Left renal cortex interstitium (tissue), 4 donors: ENCODE results near the gene GRIK1. TPM values are rescaled to one million over a fixed set of nuclear protein-coding genes. Genes with fewer than 3 reads are reported as not detected.
"Not testable (repeated sequence)": the region's sequence is repeated elsewhere in the genome, so short reads cannot be mapped to it uniquely, and the experiment has no call there.

ENCODE experiments used
- DNase-seq, 4 donors: peaks; one replicate each; pipeline ENCODE4 v3.0.0-alpha.2; 2013; ENCODE audit warnings: low read depth in 4 of 4, low spot score in 2 of 4, missing footprints in 1 of 4
- polyA plus RNA-seq, 4 donors: library from polyadenylated mRNA; unstranded; fragments of 120-200 nt; gene quantifications; one replicate each; pipeline ENCODE4 v1.2.1, GENCODE V29; 2013; ENCODE audit not compliant: insufficient read length in 4 of 4

The GRIK1 gene
- polyA plus RNA-seq, result 1 to 10 TPM; 1.4 to 1.9 (median 1.5) TPM

DNA sequence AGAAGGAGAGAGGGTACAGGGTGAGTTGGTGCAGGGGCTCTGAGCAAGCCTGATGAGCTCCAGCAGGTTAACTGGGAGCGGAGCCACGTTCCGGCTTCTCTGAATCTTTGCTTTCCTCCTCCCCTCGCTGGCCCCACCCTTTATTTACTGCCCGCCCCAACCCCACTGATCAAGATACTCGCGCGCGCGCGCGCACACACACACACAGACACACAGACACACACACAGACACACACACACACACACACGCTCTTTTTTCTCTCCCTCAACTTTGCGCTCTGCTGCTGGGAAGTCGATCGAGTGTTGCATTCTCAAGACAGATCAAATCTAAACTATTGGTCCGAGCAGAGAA lies at the start of gene GRIK1:
GRIK1 (minus strand) TSS at position 73 of the 352 bp plus-strand sequence.
- DNase-seq, result peak in 1 of 4 donors; percentile 5

GRCh38 chr21:29987762-29988161 lies 48.0 kb upstream of the GRIK1 start:
- no peak for DNase-seq

DNA sequence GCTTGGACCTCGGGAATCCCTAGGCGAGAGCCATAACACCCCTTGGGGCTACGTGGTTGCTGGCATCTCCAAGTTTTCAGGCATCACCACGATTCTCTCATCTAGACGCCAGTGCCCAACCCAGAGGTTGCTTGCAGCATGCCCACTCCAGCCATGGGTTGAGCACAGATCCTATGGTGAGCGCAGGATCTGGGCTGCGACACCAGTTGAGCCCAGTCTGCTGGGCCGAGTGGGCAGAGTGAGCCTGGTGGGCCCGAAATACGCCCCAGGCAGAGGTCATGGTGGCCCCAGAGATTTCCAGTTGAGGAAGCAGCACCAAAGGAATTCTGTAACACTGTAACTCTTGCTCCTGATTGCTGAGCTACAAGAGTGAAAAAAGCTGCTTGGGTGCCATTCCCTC lies 46.1 kb upstream of the GRIK1 start:
- DNase-seq, result no peak

GRCh38 chr21:29979043-29979442 lies 39.2 kb upstream of the GRIK1 start:
- no peak for DNase-seq

DNA sequence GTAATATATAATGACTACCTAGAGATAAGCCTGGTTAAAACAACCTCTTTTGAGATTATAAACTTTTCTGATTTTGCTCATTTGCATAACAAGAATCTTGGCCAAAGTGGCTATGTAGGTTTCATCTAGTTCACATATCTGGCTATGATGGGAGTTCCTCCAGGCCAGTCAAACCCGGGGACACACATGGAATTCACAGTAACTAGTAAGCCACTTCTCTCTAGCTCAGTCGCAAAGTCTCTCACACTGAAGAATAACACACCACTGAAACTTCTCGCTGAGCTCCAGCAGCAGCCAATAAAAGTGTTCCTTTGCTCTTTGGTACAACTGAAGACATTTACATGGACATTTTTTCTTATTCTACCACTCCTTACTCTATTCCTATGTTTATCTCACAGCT lies 36.0 kb upstream of the GRIK1 start:
- DNase-seq, result no peak

DNA sequence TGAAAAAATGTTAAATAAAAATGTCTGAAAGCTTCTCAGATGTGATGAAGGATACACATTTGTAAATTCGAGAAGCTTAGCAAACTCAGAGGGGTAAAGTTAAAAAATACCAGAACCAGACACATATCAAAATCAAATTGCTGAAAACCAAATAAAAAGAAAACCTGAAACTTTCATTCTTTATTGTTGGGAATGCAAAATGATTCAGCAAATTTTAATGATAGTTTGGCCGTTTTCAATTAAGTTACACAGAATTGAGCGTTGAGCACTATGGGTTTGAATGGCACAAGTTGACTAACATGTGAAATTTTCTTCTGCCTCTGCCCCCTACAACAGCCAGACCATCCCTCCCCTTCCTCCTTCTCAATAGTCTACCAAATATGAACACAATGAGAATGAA lies 33.5 kb upstream of the GRIK1 start:
- no peak for DNase-seq

DNA sequence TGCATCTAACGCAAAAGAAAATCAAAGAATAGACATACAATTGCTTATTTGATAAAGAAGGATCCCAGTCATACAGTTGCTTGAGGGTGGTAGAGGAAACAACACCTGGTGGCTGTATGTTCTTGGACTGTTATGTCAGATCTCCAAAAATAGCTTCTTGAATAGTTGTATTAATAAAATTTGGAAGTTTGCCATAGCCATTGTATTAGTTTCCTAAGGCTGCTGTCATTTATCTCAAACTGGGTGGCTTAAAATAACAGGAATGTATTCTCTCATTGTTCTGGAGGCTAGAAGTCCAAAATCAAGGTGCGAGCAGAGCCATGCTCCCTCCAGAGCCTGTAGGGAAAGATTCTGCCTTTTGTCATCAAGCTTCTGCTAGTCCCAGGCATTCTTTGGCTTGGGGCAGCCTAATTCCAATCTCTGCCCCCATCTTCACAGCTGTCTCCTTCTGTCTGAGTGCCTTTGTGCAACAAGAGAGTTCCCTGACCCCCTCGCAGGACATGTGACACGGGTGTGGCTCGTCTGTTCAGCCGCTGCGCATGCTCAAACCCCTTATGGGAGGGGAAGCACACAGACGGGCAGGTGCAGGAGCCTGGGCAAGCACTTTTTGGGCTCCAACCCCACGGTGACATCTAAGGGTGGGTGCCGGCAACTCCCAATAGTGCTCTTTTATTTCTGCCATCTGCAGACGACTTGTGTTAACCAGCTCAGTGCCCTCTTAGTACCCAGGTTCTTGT lies 21.7 kb upstream of the GRIK1 start:
- no peak for DNase-seq

DNA sequence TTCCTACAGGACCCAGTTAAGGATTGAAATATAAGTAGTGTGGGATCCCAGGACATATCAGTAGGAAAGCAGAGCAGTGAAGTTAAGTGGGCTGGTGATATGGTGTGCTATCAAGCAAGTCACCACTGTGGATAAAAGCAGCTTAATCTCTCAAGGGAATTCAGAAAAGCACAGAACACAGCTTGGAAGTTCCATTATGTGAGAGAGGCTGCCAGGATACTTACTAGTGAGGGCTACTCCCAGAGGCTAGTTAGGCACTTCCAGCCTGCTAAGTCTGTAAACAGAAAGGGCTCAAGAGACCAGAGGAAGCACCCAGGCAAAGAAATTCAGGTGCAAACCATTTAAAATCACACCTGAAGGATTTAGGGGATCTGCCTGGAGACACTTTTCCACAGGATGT lies 18.8 kb upstream of the GRIK1 start:
- DNase-seq, result no peak

DNA sequence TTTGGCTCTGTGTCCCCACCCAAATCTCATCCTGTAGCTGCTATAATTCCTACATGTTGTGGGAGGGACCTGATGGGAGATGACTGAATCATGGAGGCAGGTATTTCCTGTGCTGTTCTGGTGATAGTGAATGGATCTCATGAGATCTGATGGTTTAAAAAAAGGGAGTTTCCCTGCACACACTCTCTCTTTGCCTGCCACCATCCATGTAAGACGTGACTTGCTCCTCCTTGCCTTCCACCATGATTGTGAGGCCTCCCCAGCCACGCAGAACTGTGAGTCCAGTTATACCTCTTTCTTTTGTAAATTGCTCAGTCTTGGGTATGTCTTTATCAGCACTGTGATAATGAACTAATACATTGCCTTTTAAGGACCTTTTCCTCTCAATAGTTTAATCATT lies 18.2 kb upstream of the GRIK1 start:
- not testable (repeated sequence) for DNase-seq

DNA sequence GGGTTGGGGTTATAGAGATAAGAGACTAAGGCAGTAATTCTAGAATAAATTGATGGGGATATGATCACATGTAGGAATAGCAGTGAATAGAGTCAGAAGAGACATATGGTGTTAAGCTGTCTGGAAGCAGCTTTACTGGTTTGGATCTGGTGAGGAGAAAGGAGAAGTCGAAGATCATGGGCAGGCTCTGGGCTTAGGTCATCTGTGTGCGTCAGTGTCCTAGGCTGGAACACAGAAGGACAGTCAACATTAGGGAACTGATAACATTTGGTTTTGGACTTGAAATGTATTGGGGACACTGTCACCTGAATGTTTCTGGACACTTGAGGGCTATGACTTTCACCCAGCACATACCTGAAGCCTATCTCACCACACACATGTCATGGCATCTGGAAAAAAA lies 13.9 kb upstream of the GRIK1 start:
- no peak for DNase-seq

GRCh38 chr21:29953072-29953471 lies 13.3 kb upstream of the GRIK1 start:
- DNase-seq, result no peak

DNA sequence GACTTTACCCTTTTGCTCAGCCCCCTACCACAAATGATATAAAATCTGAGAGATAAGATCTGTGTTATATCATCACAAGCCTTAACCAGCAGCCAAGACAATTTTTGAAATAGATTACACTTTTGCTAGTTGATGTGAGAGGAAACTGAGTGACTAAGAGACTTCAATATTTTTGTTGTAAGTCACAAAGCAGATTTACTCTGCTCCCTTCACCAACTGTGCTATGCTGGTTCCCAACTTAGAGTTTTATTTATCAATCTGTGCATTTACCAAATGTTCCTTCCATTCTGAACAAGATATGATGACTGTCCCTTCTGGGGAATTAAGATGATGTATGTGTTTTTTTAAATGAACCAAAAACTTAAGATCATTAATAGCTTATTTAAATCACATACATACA lies 12.1 kb upstream of the GRIK1 start:
- DNase-seq, result no peak

DNA sequence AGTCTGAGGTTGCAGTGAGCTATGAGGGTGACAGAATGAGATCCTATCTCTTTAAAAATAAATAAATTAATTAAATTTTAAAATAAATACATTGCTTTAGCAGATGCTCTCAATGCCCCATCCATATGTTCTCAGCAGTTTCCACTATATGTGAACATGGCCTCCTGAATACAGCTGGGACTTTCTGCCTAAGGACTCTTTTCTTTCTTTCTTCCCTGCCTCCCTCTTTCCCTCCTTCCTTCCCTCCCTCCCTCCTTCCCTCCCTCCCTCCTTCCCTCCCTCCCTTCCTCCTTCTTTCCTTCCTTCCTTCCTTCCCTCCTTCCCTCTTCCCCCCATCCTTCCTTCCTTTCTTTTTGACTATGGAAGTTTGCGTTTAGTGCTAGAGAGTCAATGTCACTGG lies 10.2 kb upstream of the GRIK1 start:
- DNase-seq, result no peak

GRCh38 chr21:29947119-29947518 lies 7.3 kb upstream of the GRIK1 start:
- DNase-seq, result no peak

DNA sequence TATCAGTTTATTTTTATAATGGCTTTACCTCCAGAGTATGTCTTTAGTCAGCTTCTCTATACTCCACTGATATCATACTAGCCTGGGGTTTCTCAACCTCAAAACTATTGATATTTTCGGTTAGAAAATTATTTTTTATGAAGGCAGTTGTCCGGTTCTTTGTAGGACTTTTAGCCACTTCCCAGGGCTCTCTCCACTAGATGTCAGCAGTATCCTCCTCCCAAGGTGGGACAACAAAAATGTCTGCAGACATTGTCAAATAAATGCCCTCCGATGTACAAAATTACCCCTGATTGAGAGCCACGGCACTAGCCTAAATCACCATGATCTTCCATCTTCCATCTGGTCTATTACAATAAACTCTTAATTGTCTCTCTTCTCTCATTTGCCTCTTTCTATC lies 4.1 kb upstream of the GRIK1 start:
- DNase-seq, result no peak

- no peak for DNase-seq
These were observed 2.2 kb upstream of the GRIK1 start for GRCh38 chr21:29942034-29942433.

DNA sequence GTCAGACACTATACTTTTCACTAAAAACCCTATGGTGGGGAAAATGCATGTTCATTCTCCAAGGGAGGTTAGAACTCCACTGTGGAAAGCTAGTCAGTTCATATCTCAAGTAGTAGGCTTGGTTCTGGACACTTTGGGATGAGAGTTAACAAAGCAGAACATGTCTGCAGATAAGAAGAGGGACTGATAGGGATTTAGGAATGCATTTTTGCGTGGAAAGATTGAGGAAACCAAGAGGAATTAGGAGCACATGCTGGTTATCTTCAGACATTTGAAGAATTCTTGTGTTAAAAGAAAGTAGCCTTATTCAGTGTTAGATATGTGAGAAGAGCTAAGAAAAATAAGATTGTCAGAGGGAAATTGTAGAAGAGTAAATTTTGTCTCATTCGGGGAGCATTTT lies 1.2 kb upstream of the GRIK1 start:
- DNase-seq, result no peak

GRCh38 chr21:29940361-29940760 lies 565 bp upstream of the GRIK1 start:
- no peak for DNase-seq

- DNase-seq, result peak in 2 of 4 donors; percentile 19 to 27
These were observed 482 bp downstream of the GRIK1 start for GRCh38 chr21:29939104-29939923.

GRCh38 chr21:29938776-29939103 lies 1.1 kb downstream of the GRIK1 start:
- DNase-seq, result no peak

DNA sequence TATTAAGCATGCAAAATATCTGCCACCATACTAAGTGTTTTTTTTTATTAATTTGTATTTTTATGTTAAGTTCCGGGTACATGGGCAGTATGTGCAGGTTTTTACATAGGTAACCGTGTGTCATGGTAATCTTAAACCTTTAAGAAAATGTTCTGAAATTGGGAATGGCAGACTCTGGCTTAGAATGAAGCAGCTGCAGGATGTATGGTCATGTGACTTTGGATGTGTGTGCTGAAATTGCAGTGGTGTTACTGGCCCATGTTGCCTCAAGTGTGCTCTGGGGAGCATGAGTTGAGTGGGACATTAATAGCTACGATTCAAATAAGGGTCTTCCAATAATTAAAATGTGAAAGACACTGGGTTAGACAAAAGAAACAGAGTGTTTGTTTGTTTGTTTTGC lies 6.7 kb downstream of the GRIK1 start:
- no peak for DNase-seq

DNA sequence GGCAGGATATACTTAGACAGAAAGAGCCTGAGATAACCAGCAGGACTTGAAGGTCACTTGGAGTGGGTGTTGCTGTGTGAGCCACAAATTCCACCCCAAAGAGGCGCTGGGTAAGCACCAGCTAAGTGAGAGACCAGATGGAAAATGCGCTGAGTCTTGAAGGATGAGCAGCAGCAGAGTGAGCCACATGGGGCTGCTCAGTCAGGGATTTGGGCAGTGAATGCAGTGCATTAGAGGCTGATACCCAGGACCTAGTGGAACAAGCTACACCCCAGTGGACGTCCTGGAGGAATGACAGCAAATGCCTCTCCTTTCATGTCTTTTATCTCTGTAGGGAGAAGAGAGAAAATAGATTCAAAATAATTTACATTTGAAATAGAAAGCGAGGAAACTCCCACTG lies 11.3 kb downstream of the GRIK1 start:
- DNase-seq, result no peak
